NB4 (cell line): Measurements from ENCODE around the gene PCCA.

Experiments
- MYC ChIP-seq: IDR thresholded peaks from 2 replicates; pipeline ENCODE4 v1.6.1; 2011; ENCODE audit warnings: low read depth, low read length
- POLR2A ChIP-seq: IDR thresholded peaks from 2 replicates; pipeline ENCODE4 v1.6.1; 2011; ENCODE audit warnings: mild to moderate bottlenecking; ENCODE audit not compliant: insufficient read length; ENCODE audit errors: extremely low read depth
- TF ChIP-seq, protein P1 (sequence below): IDR thresholded peaks from one replicate; pipeline ENCODE4 v1.5.1; 2012; ENCODE audit warnings: low read depth, low read length

- no peak for TF ChIP-seq POLR2A
- TF ChIP-seq MYC, result no peak
- TF ChIP-seq, protein P1, sequence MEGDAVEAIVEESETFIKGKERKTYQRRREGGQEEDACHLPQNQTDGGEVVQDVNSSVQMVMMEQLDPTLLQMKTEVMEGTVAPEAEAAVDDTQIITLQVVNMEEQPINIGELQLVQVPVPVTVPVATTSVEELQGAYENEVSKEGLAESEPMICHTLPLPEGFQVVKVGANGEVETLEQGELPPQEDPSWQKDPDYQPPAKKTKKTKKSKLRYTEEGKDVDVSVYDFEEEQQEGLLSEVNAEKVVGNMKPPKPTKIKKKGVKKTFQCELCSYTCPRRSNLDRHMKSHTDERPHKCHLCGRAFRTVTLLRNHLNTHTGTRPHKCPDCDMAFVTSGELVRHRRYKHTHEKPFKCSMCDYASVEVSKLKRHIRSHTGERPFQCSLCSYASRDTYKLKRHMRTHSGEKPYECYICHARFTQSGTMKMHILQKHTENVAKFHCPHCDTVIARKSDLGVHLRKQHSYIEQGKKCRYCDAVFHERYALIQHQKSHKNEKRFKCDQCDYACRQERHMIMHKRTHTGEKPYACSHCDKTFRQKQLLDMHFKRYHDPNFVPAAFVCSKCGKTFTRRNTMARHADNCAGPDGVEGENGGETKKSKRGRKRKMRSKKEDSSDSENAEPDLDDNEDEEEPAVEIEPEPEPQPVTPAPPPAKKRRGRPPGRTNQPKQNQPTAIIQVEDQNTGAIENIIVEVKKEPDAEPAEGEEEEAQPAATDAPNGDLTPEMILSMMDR, result no peak
Measured at GRCh38 chr13:100245104-100245503, 156.2 kb downstream of the PCCA start.
